Umbilical cord (tissue), 2 donors: ENCODE measurements around the gene APOD. TPM values are rescaled to one million over a fixed set of nuclear protein-coding genes. Genes with fewer than 3 reads are reported as not detected.

Experiments
- DNase-seq: peaks from one replicate; pipeline ENCODE4 v3.0.0-alpha.2; 2015; ENCODE audit warnings: low spot score
- total RNA-seq: library from RNA; depleted of rRNA; stranded (reverse); fragments of >200 nt; gene quantifications from one replicate; pipeline ENCODE4 v1.2.3, GENCODE V29; 2014; ENCODE audit warnings: low replicate concordance; ENCODE audit not compliant: insufficient read depth

The APOD gene
- total RNA-seq, 1 donor from 2014 or later = not detected

GRCh38 chr3:195526492-195526891 lies 57.2 kb downstream of the APOD start:
- DNase-seq = no peak

- DNase-seq = no peak
Measured at GRCh38 chr3:195524171-195524896, 59.4 kb downstream of the APOD start.

GRCh38 chr3:195522254-195523023 lies 61.3 kb downstream of the APOD start:
- peak; percentile 27 for DNase-seq

Other genes with a start within 250 kb of the APOD start
- gene ACAP2, start 140.9 kb downstream of the APOD start, total RNA-seq = 80.9 TPM
- gene PPP1R2, start 40.6 kb downstream of the APOD start, total RNA-seq = 124 TPM
- gene MUC20, start 137.0 kb upstream of the APOD start, total RNA-seq = 5.8 TPM
- gene MUC4, start 228.0 kb upstream of the APOD start, total RNA-seq = 1.7 TPM